Measurements from ENCODE around the gene KLHL29.
A peak's percentile ranks its signal among the peaks of the same experiment; 100 is the strongest.

The KLHL29 gene

GRCh38 chr2:23619941-23620340 is 235.0 kb downstream of the KLHL29 start:
- DNase-seq = no peak

- DNase-seq = no peak
Measured at GRCh38 chr2:23620841-23621341, 235.9 kb downstream of the KLHL29 start.

- no peak for DNase-seq
Measured at GRCh38 chr2:23621616-23622015, 236.6 kb downstream of the KLHL29 start.

- DNase-seq = no peak
Measured at GRCh38 chr2:23622466-23622865, 237.5 kb downstream of the KLHL29 start.

- DNase-seq = no peak
Measured at GRCh38 chr2:23622966-23623675, 238.1 kb downstream of the KLHL29 start.

GRCh38 chr2:23624378-23624777 is 239.4 kb downstream of the KLHL29 start:
- DNase-seq = peak; percentile 63 to 70

GRCh38 chr2:23624915-23625314 is 239.9 kb downstream of the KLHL29 start:
- no peak for DNase-seq

- DNase-seq = no peak
Measured at GRCh38 chr2:23625726-23626125, 240.7 kb downstream of the KLHL29 start.

GRCh38 chr2:23626701-23627230 is 241.8 kb downstream of the KLHL29 start:
- DNase-seq = no peak

GRCh38 chr2:23627236-23628009 is 242.4 kb downstream of the KLHL29 start:
- DNase-seq = no peak

- DNase-seq = no peak
Measured at GRCh38 chr2:23628926-23629771, 244.2 kb downstream of the KLHL29 start.

- DNase-seq = no peak
Measured at GRCh38 chr2:23629772-23630480, 244.9 kb downstream of the KLHL29 start.

- DNase-seq = no peak
Measured at GRCh38 chr2:23630961-23631360, 246.0 kb downstream of the KLHL29 start.

GRCh38 chr2:23631389-23631788 is 246.4 kb downstream of the KLHL29 start:
- DNase-seq = no peak

- DNase-seq = no peak
Measured at GRCh38 chr2:23632386-23632785, 247.4 kb downstream of the KLHL29 start.

GRCh38 chr2:23632831-23633395 is 247.9 kb downstream of the KLHL29 start:
- no peak for DNase-seq

GRCh38 chr2:23633966-23634365 is 249.0 kb downstream of the KLHL29 start:
- no peak for DNase-seq

GRCh38 chr2:23635442-23636340 is 250.7 kb downstream of the KLHL29 start:
- DNase-seq = no peak

- no peak for DNase-seq
Measured at GRCh38 chr2:23636426-23636825, 251.4 kb downstream of the KLHL29 start.

- DNase-seq = no peak
Measured at GRCh38 chr2:23637011-23637778, 252.2 kb downstream of the KLHL29 start.
